Sigmoid colon (tissue), 4 donors: ENCODE measurements around the gene ABLIM1.

ENCODE experiments used
- EP300 ChIP-seq, 4 donors: sonication (generic); formaldehyde crosslinking; IDR thresholded peaks; one replicate each; pipeline ENCODE4 v1.6.1; 2017; ENCODE audit warnings: antibody characterized with exemption in 4 of 4
- POLR2A ChIP-seq, 2 donors: fragments of 450-650 bp; IDR thresholded peaks; one replicate each; pipeline ENCODE4 v1.6.1; 2016; ENCODE audit warnings: antibody characterized with exemption in 2 of 2, mild to moderate bottlenecking in 2 of 2, moderate library complexity in 2 of 2
- TF ChIP-seq, protein P1 (sequence below), 4 experiments: fragments of 450-650 bp in 3 of 4; fragments of 200-600 bp in 1 of 4; IDR thresholded peaks; one replicate each; pipeline ENCODE4 v1.5.1; 2016 to 2019; ENCODE audit warnings: antibody characterized with exemption in 4 of 4, mild to moderate bottlenecking in 3 of 4, moderate library complexity in 2 of 4

DNA sequence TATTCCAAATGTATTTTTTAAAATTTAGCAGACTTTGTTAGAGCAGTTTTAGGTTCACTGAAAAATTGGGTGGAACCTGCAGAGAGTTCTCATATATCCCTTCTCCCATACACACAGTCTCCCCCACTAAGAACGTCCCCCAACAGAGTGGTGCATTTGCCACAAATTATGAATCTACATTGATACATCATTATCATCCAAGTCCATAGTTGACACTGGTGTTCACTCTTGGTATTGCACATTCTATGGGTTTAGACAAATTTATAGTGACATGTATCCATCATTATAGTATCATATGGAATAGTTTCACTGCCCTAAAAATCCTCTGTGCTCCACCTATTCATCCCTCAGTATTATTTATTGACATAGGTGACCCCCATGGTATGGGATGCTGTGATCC lies 156.4 kb downstream of the ABLIM1 start:
- TF ChIP-seq, protein P1, sequence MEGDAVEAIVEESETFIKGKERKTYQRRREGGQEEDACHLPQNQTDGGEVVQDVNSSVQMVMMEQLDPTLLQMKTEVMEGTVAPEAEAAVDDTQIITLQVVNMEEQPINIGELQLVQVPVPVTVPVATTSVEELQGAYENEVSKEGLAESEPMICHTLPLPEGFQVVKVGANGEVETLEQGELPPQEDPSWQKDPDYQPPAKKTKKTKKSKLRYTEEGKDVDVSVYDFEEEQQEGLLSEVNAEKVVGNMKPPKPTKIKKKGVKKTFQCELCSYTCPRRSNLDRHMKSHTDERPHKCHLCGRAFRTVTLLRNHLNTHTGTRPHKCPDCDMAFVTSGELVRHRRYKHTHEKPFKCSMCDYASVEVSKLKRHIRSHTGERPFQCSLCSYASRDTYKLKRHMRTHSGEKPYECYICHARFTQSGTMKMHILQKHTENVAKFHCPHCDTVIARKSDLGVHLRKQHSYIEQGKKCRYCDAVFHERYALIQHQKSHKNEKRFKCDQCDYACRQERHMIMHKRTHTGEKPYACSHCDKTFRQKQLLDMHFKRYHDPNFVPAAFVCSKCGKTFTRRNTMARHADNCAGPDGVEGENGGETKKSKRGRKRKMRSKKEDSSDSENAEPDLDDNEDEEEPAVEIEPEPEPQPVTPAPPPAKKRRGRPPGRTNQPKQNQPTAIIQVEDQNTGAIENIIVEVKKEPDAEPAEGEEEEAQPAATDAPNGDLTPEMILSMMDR (IDR thresholded peaks at IDR 0.05), result no peak
- no peak for TF ChIP-seq EP300 (IDR thresholded peaks at IDR 0.05)
- TF ChIP-seq POLR2A (IDR thresholded peaks at IDR 0.05), result no peak
